Omental fat pad (tissue), 4 donors: ENCODE results near the gene ZSWIM2. TPM values are rescaled to one million over a fixed set of nuclear protein-coding genes. Genes with fewer than 3 reads are reported as not detected.
"Not testable (repeated sequence)": the region's sequence is repeated elsewhere in the genome, so short reads cannot be mapped to it uniquely, and the experiment has no call there.

Source experiments
- ATAC-seq: fragments of 150-250 bp; one replicate; pipeline ENCODE4 v1.9.1; 2016; ENCODE audit warnings: mild to moderate bottlenecking, moderate library complexity; ENCODE audit not compliant: low FRiP score
- DNase-seq: peaks from one replicate; pipeline ENCODE4 v3.0.0-alpha.2; 2019; ENCODE audit warnings: low spot score
- CTCF ChIP-seq, 3 donors: fragments of 450-650 bp; IDR thresholded peaks; one replicate each; pipeline ENCODE4 v1.5.1; 2016 to 2017; ENCODE audit warnings: antibody characterized with exemption in 3 of 3, mild to moderate bottlenecking in 3 of 3, moderate library complexity in 2 of 3
- total RNA-seq, 4 donors: library from RNA; depleted of rRNA; stranded (reverse); fragments of >200 nt; gene quantifications; one replicate each; pipeline ENCODE4 v1.1.0, GENCODE V29; 2016

ZSWIM2 gene
- 1 to 10 TPM in 1 of 4 donors, under 1 TPM in 1, not detected in 2; 0.37 to 1.0 TPM for total RNA-seq

DNA sequence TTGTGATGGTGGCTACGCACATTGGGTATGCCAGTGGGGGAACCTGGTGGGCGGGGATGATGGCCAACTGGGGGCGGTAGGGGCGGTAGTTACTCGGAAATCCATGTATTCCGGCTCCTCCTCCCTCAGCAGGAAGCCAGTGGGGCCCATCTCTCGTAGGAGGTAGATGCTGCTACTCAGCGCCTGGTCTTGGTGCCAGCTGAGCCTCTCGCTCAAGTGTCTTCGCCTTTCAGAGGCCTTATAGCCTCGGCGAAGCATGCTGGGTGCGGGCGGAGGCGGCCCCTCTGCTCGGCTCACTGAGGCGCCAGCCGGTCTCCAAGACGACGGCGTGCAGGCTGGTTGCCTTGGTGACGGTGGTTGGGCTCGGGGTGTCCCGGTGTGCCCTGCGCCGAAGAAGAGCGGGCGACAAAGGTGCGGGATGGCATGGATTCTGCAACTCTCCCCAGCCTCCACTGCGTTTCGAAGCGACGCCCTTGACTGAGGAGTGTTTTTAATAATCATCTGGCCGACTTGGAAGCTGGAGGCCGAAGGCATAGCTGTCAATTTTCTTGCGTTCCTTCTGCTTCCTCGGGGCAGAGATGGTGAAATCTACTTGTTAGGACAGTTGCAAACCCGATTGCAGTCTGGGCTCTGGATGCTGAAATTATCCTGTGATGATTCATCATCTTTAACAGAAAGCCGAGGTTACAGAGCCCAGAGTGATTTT, at the start of gene ZSWIM2:
Gene ZSWIM2, minus strand, starts transcription at position 298 of the 706 bp plus-strand sequence. Its CDS starts 40 bp downstream, at position 258.
- DNase-seq = no peak
- ATAC-seq = peak; percentile 85
- TF ChIP-seq CTCF (IDR thresholded peaks at IDR 0.05) = no peak

- ATAC-seq, DNase-seq: not testable (repeated sequence)
Measured at GRCh38 chr2:186896220-186896619, 47.2 kb upstream of the ZSWIM2 start.

DNA sequence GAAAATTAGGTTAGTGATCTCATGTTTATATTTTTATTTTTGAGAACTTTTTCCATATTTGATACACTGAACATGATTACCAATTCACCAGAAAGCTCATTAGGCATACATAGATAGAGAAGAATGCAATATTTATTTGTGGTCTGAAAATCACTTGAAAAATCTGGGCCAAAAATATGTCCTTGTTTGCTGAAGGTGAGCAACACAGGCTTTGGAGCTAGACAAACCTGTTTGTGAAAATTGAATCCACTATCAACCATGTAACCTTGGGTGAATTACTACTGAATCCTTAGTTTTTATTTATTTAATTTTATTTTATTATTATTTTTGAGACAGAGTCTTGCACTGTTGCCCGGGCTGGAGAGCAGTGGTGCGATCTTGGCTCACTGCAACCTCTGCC, 46.5 kb upstream of the ZSWIM2 start:
- DNase-seq (no peak), ATAC-seq (no peak)
- no peak for TF ChIP-seq CTCF (IDR thresholded peaks at IDR 0.05)

- no peak for DNase-seq
- TF ChIP-seq CTCF (IDR thresholded peaks at IDR 0.05) = no peak
- ATAC-seq = no peak
Measured at GRCh38 chr2:186894478-186894877, 45.5 kb upstream of the ZSWIM2 start.

GRCh38 chr2:186892821-186893220, 43.9 kb upstream of the ZSWIM2 start:
- ATAC-seq = no peak
- no peak for TF ChIP-seq CTCF (IDR thresholded peaks at IDR 0.05)
- no peak for DNase-seq

DNA sequence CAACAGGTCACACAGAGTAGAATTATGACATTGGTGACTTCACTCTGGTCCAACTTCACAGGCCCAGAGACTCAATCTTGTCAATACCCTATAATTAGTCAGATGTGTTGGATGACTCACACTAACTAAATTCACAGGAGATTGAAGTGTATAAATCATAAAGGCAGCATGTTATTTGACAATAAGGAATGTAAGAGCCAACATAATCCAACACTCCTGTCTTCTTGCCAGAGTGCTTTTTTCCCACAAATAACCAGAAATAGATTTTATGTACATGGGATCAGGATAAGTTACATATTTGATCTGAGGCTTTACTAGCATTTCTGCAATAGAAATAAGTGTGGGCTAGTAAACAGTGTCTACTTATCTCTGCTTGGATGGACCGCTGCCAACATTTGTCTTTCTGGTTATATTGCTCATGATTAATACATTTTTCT, 42.2 kb upstream of the ZSWIM2 start:
- TF ChIP-seq CTCF (IDR thresholded peaks at IDR 0.05) = no peak
- ATAC-seq (no peak), DNase-seq (no peak)

DNA sequence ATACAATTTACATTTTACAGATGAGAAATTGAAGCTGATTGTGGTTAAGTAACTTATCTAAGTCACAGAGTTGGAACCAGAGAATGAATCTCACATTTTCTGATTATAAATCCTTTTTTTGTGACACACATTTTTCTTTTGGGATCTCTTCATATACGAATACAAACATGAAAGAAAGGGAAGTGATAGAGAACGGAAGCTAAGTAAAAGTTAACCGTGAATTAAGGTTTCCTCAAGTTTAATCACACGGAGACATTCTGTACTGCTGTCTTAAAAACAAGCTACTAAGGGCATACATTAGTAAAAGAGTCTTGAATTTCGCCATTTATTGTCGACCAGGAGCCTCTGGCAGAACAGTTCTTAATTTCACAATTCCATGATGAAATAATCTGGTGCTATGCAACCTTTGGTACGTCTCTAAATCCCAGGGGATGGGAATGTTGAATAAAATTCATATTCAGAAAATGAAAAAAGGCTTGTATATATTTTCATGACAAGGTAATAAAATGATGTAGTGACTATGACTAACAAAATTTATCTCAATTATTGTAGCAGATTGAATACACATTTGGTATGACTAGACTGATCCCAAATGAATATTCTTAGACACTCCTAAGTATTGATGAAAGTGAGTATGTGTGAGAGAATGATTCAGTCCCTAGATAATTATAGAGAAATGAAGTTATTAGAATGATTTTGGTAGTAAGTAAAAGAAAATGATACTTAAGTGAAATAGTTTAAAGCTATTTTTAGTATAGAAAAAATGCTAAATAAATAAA, 40.3 kb upstream of the ZSWIM2 start:
- no peak for TF ChIP-seq CTCF (IDR thresholded peaks at IDR 0.05)
- DNase-seq = no peak
- ATAC-seq = no peak
